Measurements from ENCODE around the gene SLC1A5. TPM values are rescaled to one million over a fixed set of nuclear protein-coding genes. Genes with fewer than 3 reads are reported as not detected.

SLC1A5 gene
- total RNA-seq, 6 experiments from 2014 or later = 1.8 to 8.0 (median 4.4) TPM

GRCh38 chr19:46797881-46798280 lies 9.5 kb upstream of the SLC1A5 start:
- Histone ChIP-seq H3K27me3 (no peaks in the 10 kb centered on the region), H3K4me3 (no peak overlapping the region), H3K36me3 (no peaks in the 10 kb centered on the region), H3K9me3 (no peaks in the 10 kb centered on the region), H3K4me1 (no peaks in the 10 kb centered on the region), H3K27ac (no peak overlapping the region)
- DNase-seq = no peak
- intact Hi-C loops (cut with DNase I) = no loop called here
- WGBS (ENCODE audit: insufficient coverage, low coverage, low lambda C conversion rate, missing lambda C conversion rate) = 100% methylated on average over 1 of the region's 1 CpG
- TF ChIP-seq POLR2A (IDR thresholded peaks at IDR 0.05) (no peak), CTCF (IDR thresholded peaks at IDR 0.05) (no peak)
- ATAC-seq = no peak

GRCh38 chr19:46791944-46792343 lies 3.5 kb upstream of the SLC1A5 start:
- intact Hi-C loops (cut with DNase I) = no loop called here

GRCh38 chr19:46789371-46789770 lies 977 bp upstream of the SLC1A5 start:
- no peak overlapping the region for H3K4me3 ChIP-seq
- ATAC-seq (no peak), DNase-seq (no peak)
- TF ChIP-seq CTCF (IDR thresholded peaks at IDR 0.05) (no peak), POLR2A (IDR thresholded peaks at IDR 0.05) (no peak)
- no peaks in the 10 kb centered on the region for H3K9me3 ChIP-seq
- no peaks in the 10 kb centered on the region for H3K27me3 ChIP-seq
- WGBS (ENCODE audit: insufficient coverage, low coverage, low lambda C conversion rate, missing lambda C conversion rate) = 77% methylated on average over 7 of the region's 8 CpGs
- intact Hi-C loops (cut with DNase I) = no loop called here
- no peaks in the 10 kb centered on the region for H3K36me3 ChIP-seq
- H3K27ac ChIP-seq = no peak overlapping the region
- peaks cover 0 to 14% (median 0%) of the 10 kb centered on the region in 4 donors for H3K4me1 ChIP-seq

More at GRCh38 chr19:46791944-46792343, 3.5 kb upstream of the SLC1A5 start:
- H3K36me3 ChIP-seq = no peaks in the 10 kb centered on the region
- H3K4me1 ChIP-seq = peaks cover 0 to 11% (median 0%) of the 10 kb centered on the region in 4 donors
- H3K4me3 ChIP-seq = no peak overlapping the region
- no peaks in the 10 kb centered on the region for H3K27me3 ChIP-seq
- no peak overlapping the region for H3K27ac ChIP-seq
- TF ChIP-seq CTCF (IDR thresholded peaks at IDR 0.05) (no peak), POLR2A (IDR thresholded peaks at IDR 0.05) (no peak)
- 54% methylated on average over 5 of the region's 5 CpGs for WGBS (ENCODE audit: insufficient coverage, low coverage, low lambda C conversion rate, missing lambda C conversion rate)
- ATAC-seq = no peak
- no peaks in the 10 kb centered on the region for H3K9me3 ChIP-seq
- DNase-seq = no peak

GRCh38 chr19:46788968-46789338 lies 559 bp upstream of the SLC1A5 start:
- H3K4me3 ChIP-seq = no peak overlapping the region
- no peaks in the 10 kb centered on the region for H3K36me3 ChIP-seq
- TF ChIP-seq CTCF (IDR thresholded peaks at IDR 0.05) (no peak), POLR2A (IDR thresholded peaks at IDR 0.05) (no peak)
- DNase-seq (no peak), ATAC-seq (no peak)
- H3K9me3 ChIP-seq = no peaks in the 10 kb centered on the region
- no peaks in the 10 kb centered on the region for H3K27me3 ChIP-seq
- H3K4me1 ChIP-seq = peaks cover 0 to 14% (median 0%) of the 10 kb centered on the region in 4 donors
- intact Hi-C loops (cut with DNase I) = no loop called here
- no peak overlapping the region for H3K27ac ChIP-seq
- WGBS (ENCODE audit: insufficient coverage, low coverage, low lambda C conversion rate, missing lambda C conversion rate) = 71% methylated on average over 8 of the region's 9 CpGs
